BLaER1 (cell line): Measurements from ENCODE around the gene TCFL5.

Experiments
- H3K27ac ChIP-seq: shearing (Covaris generic); formaldehyde crosslinking; 2 replicates; pipeline ENCODE4 v1.8.1; 2022
- H3K27me3 ChIP-seq: shearing (Covaris generic); formaldehyde crosslinking; 2 replicates; pipeline ENCODE4 v1.8.1; 2022
- H3K36me3 ChIP-seq: shearing (Covaris generic); formaldehyde crosslinking; 2 replicates; pipeline ENCODE4 v1.8.1; 2022
- H3K4me1 ChIP-seq: shearing (Covaris generic); formaldehyde crosslinking; 2 replicates; pipeline ENCODE4 v1.8.1; 2022
- H3K4me2 ChIP-seq: shearing (Covaris generic); formaldehyde crosslinking; 2 replicates; pipeline ENCODE4 v1.8.1; 2022
- H3K4me3 ChIP-seq: shearing (Covaris generic); formaldehyde crosslinking; 2 replicates; pipeline ENCODE4 v1.8.1; 2022
- H3K9ac ChIP-seq: shearing (Covaris generic); formaldehyde crosslinking; 2 replicates; pipeline ENCODE4 v1.8.1; 2022
- H3K9me3 ChIP-seq: shearing (Covaris generic); formaldehyde crosslinking; 2 replicates; pipeline ENCODE4 v1.8.1; 2022
- H4K20me1 ChIP-seq: shearing (Covaris generic); formaldehyde crosslinking; 2 replicates; pipeline ENCODE4 v1.8.1; 2022
- Cebpa-rat ChIP-seq: shearing (Covaris generic); IDR thresholded peaks from 2 replicates; pipeline ENCODE4 v1.8.1; 2022

The TCFL5 gene

DNA sequence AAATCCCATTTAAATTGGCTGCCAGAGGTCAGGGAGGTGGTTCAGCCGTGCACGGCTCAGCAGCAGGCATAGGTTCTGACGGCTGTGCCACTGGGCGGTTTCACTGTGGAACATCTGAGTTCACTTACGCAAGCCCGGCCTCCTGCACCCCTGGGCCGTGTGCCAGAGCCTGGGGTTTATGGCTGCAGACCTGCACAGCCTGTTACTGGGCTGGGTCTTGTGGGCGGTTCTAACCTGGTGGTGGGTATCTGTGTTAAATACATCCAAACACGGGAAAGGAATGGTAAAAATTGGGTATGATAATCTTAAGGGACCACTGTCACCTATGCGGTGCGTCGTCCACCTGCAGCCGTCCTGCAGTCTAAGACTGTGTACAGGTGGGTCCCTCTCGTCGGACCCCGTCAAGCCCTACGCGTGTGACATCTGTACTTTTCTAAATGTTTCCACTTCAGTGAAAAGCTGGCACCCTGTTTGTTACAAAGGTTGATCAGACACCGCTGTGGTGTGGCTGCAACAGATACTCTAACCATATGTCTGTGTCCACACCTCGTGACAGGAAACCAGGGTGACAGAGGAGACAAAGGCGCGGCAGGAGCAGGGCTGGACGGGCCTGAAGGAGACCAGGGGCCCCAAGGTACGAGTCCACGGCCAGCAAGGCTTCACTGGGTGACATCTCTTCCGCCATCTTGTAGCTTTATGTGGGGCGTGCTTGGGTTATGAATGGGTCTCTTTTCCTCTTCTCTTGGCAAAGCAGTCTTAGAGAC lies 23.3 kb downstream of the TCFL5 start:
- no peak overlapping the region for H3K9ac ChIP-seq
- H3K4me2 ChIP-seq: peak overlapping the region; percentile 18
- H3K27ac ChIP-seq: no peak overlapping the region
- H3K4me1 ChIP-seq: peaks cover 55% of the 10 kb centered on the region
- H3K9me3 ChIP-seq: no peaks in the 10 kb centered on the region
- 0 out of 2 replicates have a peak, but pooled peaks cover 4% of the 10 kb centered on the region for H3K27me3 ChIP-seq
- TF ChIP-seq Cebpa-rat: peak; percentile 47; the same call in 1 of the 2 replicates
- H3K36me3 ChIP-seq: peaks cover 66% of the 10 kb centered on the region
- no peaks in the 10 kb centered on the region for H4K20me1 ChIP-seq
- no peak overlapping the region for H3K4me3 ChIP-seq

DNA sequence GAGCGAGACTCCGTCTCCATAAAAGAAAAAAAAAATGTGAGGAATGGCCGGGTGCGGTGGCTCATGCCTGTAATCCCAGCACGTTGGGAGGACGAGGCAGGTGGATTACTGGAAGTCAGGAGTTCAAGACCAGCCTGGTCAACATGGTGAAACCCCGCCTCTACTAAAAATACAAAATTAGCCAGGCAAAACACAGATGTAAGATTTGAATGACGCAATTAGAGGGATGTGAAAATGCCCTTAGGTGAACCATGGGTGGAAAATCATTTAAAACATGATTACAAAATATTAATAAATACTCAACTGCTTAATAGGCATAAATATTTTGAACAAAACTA lies 23.9 kb downstream of the TCFL5 start:
- no peaks in the 10 kb centered on the region for H4K20me1 ChIP-seq
- 0 out of 2 replicates have a peak, but pooled peaks cover 4% of the 10 kb centered on the region for H3K27me3 ChIP-seq
- H3K27ac ChIP-seq: no peak overlapping the region
- H3K4me1 ChIP-seq: peaks cover 60% of the 10 kb centered on the region
- no peak overlapping the region for H3K9ac ChIP-seq
- no peak overlapping the region for H3K4me3 ChIP-seq
- no peaks in the 10 kb centered on the region for H3K9me3 ChIP-seq
- no peak for TF ChIP-seq Cebpa-rat
- H3K4me2 ChIP-seq: peak overlapping the region; percentile 18
- peaks cover 63% of the 10 kb centered on the region for H3K36me3 ChIP-seq

DNA sequence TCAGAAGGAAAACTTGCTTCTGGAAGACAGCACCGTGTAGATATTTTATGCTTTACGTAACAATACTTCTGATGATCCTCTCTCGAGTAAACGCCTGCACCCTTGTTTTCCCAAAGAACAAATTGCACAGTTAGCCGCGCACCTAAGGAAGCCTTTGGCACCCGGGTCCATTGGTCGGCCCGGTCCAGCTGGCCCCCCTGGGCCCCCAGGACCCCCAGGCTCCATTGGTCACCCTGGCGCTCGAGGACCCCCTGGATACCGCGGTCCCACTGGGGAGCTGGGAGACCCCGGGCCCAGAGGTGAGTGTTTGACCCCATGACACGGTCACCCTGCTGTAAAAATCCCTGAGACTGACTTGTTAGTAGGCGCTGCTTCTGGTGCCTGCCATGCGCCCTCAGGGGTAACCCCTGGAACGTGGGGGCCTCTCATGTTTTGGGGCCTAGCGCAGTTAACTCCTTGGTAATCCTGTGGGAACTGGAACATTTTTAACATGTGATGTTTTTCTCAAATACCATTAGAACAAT lies 24.6 kb downstream of the TCFL5 start:
- Histone ChIP-seq H3K36me3 (peaks cover 58% of the 10 kb centered on the region), H3K4me1 (peaks cover 68% of the 10 kb centered on the region), H3K4me2 (peak overlapping the region; percentile 18), H3K4me3 (no peak overlapping the region), H3K27me3 (0 out of 2 replicates have a peak, but pooled peaks cover 4% of the 10 kb centered on the region), H3K27ac (0 out of 2 replicates have a peak overlapping the region, but pooled peaks have one; percentile 46), H3K9ac (no peak overlapping the region), H4K20me1 (no peaks in the 10 kb centered on the region), H3K9me3 (no peaks in the 10 kb centered on the region)
- TF ChIP-seq Cebpa-rat: no peak

DNA sequence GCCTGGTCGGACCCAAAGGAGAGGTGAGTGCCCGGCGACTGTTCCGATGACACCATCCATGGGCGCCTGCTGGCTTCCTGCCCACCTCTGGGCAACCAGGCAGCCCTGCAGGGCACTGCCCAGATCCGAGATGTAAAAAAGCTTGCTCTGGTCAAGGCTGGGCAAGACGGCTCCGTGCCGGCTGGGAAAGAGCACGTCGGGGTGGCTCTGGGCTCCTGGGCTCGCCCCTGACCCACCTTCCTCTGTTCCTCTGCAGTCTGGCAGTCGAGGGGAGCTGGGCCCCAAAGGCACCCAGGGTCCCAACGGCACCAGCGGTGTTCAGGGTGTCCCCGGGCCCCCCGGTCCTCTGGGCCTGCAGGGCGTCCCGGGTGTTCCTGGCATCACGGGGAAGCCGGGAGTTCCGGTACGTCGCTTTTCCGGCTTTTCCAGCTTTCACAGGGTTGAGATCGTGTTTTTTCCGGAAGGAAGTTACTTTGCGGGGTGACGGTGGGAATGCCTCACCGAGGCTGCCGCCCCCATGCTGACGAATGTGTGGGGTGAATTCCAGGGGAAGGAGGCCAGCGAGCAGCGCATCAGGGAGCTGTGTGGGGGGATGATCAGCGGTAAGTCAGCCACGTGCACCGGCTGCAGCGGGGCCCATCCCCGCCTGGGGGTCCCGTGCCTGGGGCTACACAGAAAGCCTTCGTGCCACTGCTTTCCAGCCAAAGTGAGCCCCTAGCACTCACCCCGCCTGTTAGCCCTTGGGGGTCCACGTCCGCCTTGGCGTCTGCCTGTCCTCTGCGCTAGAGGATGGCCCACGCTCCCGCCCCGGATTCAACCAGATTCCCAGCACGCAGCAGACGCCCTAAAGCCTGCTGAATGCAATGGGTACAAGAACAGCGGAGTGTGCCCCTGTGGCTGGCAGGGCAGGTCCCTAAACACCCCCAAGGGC lies 25.4 kb downstream of the TCFL5 start:
- 0 out of 2 replicates have a peak, but pooled peaks cover 4% of the 10 kb centered on the region for H3K27me3 ChIP-seq
- peaks cover 76% of the 10 kb centered on the region for H3K4me1 ChIP-seq
- H3K27ac ChIP-seq: peak overlapping the region; percentile 46; the same call in 1 of the 2 replicates
- TF ChIP-seq Cebpa-rat: no peak
- H3K4me3 ChIP-seq: no peak overlapping the region
- no peaks in the 10 kb centered on the region for H4K20me1 ChIP-seq
- no peak overlapping the region for H3K9ac ChIP-seq
- H3K9me3 ChIP-seq: no peaks in the 10 kb centered on the region
- peaks cover 52% of the 10 kb centered on the region for H3K36me3 ChIP-seq
- H3K4me2 ChIP-seq: peak overlapping the region; percentile 98

DNA sequence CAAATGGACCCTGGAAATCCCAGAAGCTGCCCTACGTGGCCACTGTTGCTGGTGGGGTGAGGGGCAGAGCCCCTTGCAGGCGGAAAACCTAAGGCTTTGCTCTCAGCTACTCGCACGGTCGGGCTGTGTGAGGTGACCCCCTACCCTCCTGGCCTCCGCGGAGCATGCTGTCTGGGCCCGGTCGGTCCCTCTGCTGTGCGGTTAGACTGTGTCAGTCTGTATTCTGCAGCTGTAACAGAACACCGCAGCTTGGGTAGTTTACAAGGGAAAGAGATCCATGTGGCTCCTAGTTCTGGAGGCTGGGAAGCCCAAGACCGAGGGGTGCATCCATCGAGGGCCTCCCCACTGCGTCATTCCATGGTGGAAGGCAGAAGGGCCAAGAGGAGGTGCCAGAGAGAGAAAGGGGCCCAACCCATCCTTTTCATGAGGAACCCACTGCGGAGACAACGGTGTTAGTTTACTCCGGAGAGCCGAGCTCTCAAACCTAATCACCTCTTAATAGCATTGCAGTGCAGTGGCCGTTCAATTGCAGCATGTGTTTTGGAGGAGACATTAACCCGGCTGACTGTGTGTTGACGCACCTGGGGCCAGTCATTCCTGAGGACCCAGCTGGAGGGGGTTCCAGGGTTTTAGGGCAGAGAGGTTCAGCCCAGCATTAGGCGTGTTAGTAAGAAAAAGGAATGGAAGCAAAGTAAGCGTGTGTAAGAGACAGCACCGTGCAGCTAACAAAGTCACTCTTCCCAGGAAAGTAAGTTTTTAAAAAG lies 26.5 kb downstream of the TCFL5 start:
- no peaks in the 10 kb centered on the region for H3K9me3 ChIP-seq
- no peak for TF ChIP-seq Cebpa-rat
- 0 out of 2 replicates have a peak, but pooled peaks cover 4% of the 10 kb centered on the region for H3K27me3 ChIP-seq
- H3K9ac ChIP-seq: no peak overlapping the region
- no peak overlapping the region for H3K27ac ChIP-seq
- no peak overlapping the region for H3K4me3 ChIP-seq
- H3K36me3 ChIP-seq: peaks cover 42% of the 10 kb centered on the region
- H3K4me1 ChIP-seq: peaks cover 84% of the 10 kb centered on the region
- peak overlapping the region; percentile 98 for H3K4me2 ChIP-seq
- H4K20me1 ChIP-seq: no peaks in the 10 kb centered on the region

DNA sequence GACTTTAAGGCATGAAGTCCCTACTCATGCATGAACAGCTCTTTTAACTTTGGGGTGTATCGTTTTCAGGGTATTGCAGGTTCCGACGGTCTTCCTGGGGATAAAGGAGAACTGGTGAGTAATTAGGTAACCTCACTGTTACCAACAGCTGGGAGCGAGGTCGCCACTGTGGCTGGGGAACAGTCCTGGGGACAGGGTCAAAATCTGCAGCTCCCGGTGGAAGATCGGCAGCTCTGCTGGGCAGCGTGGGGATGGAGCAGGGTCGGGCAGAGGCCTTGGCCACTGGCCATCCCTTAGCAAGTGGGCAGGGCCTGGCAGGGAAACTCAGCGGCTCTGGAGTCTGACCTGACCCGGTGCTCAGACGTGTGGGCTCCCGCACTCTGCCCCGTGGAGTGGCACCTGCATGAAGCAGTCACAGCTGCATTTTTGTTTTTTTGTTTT lies 28.7 kb downstream of the TCFL5 start:
- H3K4me3 ChIP-seq: peak overlapping the region; percentile 65
- 0 out of 2 replicates have a peak, but pooled peaks cover 4% of the 10 kb centered on the region for H3K27me3 ChIP-seq
- H3K4me2 ChIP-seq: peak overlapping the region; percentile 98
- peaks cover 34% of the 10 kb centered on the region for H3K36me3 ChIP-seq
- H4K20me1 ChIP-seq: no peaks in the 10 kb centered on the region
- peak overlapping the region; percentile 93 for H3K27ac ChIP-seq
- no peak for TF ChIP-seq Cebpa-rat
- peaks cover 98% of the 10 kb centered on the region for H3K4me1 ChIP-seq
- H3K9me3 ChIP-seq: no peaks in the 10 kb centered on the region
- H3K9ac ChIP-seq: peak overlapping the region; percentile 70

DNA sequence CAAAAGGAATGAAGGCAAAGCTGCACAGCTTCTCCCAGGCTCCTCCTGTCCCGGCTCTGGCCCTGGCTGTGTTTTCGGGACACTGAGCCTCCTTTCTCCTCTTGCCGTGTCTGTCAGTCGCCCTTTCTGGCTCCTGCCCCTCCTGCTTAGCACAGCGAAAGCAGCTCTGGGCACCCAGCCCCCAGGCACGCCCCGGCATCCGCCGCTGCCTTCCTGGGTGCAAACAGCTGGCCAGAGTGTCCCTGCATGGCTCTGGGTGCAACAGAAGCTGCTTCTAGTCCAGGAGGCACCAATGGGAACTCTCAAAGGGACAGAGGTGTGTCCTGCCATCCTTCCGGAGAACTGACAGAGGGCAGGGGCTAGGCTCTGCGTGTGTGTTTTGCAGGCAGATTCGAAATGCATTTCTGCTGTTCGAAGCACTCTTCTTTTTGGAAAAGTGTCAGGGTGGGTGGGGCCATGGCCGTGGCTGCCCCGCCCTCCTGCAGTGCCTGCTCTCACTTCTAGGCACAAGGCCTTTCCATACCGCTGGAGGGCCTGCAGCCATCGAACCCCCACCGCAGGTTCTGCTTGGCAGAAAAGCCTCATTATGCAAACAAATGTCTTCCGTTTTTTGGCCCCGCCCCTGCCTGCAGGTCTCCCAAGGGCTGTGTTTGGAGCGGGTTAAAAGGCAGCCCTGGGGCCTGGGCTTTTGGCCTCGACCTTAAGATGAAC lies 29.3 kb downstream of the TCFL5 start:
- Histone ChIP-seq H3K4me3 (peak overlapping the region; percentile 65), H3K4me2 (peak overlapping the region; percentile 98), H3K9me3 (no peaks in the 10 kb centered on the region), H3K36me3 (peaks cover 38% of the 10 kb centered on the region), H3K27me3 (0 out of 2 replicates have a peak, but pooled peaks cover 4% of the 10 kb centered on the region), H3K27ac (peak overlapping the region; percentile 93), H4K20me1 (no peaks in the 10 kb centered on the region), H3K4me1 (peaks cover 98% of the 10 kb centered on the region), H3K9ac (peak overlapping the region; percentile 74)
- TF ChIP-seq Cebpa-rat: no peak

DNA sequence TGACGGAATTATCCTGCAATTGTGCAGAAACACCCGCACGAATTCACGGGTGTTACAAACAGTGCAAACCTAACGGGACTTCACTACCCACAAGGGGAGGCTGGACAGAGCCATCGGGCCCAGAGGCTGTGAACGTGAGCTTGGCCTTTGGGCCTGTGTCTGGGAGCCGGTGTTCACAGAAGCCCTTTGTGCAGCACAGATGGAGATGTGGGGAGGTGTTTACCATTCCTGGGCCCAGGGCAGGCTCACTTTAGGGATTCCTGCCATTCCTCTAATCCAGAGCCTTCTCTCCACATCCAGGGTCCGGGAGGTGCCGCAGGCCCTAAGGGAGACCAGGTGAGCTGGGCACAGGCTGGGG lies 29.8 kb downstream of the TCFL5 start:
- Histone ChIP-seq H3K9ac (peak overlapping the region; percentile 74), H4K20me1 (no peaks in the 10 kb centered on the region), H3K27ac (peak overlapping the region; percentile 93), H3K4me3 (peak overlapping the region; percentile 65), H3K9me3 (no peaks in the 10 kb centered on the region), H3K4me1 (peaks cover 98% of the 10 kb centered on the region), H3K36me3 (peaks cover 36% of the 10 kb centered on the region), H3K4me2 (peak overlapping the region; percentile 98), H3K27me3 (0 out of 2 replicates have a peak, but pooled peaks cover 4% of the 10 kb centered on the region)
- TF ChIP-seq Cebpa-rat: no peak
